Testis (tissue), 2 donors: ENCODE results near the gene COMTD1.

Experiments used
- POLR2A ChIP-seq: fragments of 450-650 bp; IDR thresholded peaks from one replicate; pipeline ENCODE4 v1.6.1; 2017; ENCODE audit warnings: antibody characterized with exemption, mild to moderate bottlenecking, moderate library complexity
- TF ChIP-seq, protein P1 (sequence below), 3 experiments: fragments of 450-650 bp in 2 of 3; fragments of 200-600 bp in 1 of 3; sonication (generic) in 1 of 3; IDR thresholded peaks; one replicate each; pipeline ENCODE4 v1.5.1; 2016 to 2019; ENCODE audit warnings: antibody characterized with exemption in 3 of 3, mild to moderate bottlenecking in 2 of 3, moderate library complexity in 1 of 3

DNA sequence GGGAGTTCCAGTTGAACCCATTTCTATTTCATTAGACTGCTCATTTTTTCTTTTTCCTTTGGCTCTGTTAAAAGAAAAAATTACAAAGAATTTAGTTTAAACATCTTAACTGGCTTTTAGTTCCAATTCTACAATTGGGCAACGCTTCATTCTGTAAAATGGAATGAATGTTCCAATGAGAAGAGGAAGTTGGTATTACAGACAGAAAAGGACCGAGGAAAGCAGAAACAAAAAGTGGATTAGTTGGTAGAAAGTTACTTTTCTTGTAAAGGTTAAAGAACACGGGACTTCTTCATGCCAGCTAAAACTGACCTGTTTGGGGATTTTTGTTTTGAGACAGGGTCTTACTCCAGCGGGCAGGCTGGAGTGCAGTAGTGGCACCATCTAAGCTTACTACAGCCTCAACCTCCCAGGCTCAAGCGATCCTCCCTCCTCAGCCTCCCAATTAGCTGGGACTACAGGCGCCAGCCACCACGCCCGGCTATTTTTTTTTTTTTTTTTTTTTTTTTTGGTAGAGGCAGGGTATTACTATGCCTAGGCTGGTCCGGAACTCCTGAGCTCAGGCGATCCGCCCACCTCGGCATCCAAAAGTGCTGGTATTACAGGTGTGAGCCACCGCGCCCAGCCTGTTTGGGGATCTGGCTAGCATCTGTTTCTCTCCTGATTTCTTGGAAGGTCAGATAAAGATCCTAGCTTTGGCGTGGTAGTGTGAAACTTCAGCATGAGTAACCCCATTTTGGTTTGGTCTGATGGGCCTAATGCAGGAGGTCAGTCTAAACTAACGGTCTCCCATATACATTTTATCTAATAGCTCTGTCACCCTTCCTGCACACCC, 26.5 kb downstream of the COMTD1 start:
- TF ChIP-seq, protein P1, sequence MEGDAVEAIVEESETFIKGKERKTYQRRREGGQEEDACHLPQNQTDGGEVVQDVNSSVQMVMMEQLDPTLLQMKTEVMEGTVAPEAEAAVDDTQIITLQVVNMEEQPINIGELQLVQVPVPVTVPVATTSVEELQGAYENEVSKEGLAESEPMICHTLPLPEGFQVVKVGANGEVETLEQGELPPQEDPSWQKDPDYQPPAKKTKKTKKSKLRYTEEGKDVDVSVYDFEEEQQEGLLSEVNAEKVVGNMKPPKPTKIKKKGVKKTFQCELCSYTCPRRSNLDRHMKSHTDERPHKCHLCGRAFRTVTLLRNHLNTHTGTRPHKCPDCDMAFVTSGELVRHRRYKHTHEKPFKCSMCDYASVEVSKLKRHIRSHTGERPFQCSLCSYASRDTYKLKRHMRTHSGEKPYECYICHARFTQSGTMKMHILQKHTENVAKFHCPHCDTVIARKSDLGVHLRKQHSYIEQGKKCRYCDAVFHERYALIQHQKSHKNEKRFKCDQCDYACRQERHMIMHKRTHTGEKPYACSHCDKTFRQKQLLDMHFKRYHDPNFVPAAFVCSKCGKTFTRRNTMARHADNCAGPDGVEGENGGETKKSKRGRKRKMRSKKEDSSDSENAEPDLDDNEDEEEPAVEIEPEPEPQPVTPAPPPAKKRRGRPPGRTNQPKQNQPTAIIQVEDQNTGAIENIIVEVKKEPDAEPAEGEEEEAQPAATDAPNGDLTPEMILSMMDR (IDR thresholded peaks at IDR 0.05) = no peak
- TF ChIP-seq POLR2A = no peak
